Measurements from ENCODE around the gene SNRPN.
"Not testable (repeated sequence)": the region's sequence is repeated elsewhere in the genome, so short reads cannot be mapped to it uniquely, and the experiment has no call there.

The SNRPN gene

GRCh38 chr15:24954783-24955530 lies at the start of gene SNRPN, which contains the start of gene SNURF:
Gene SNRPN, plus strand, starts transcription at chr15:24954987. Its CDS starts 19,467 bp downstream, at chr15:24974454.
Gene SNURF, plus strand, starts transcription at chr15:24954987. Its CDS starts 62 bp downstream, at chr15:24955049.
- peak; percentile 79 for DNase-seq

- no peak for DNase-seq
Measured at GRCh38 chr15:24916305-24917009, 38.3 kb upstream of the SNRPN start.

- no peak for DNase-seq
Measured at GRCh38 chr15:24917431-24917830, 37.4 kb upstream of the SNRPN start.

GRCh38 chr15:24919446-24919845 lies 35.3 kb upstream of the SNRPN start:
- no peak for DNase-seq

- DNase-seq: not testable (repeated sequence)
Measured at GRCh38 chr15:24922781-24923180, 32.0 kb upstream of the SNRPN start.

GRCh38 chr15:24924153-24924552 lies 30.6 kb upstream of the SNRPN start:
- no peak for DNase-seq

GRCh38 chr15:24924621-24925020 lies 30.2 kb upstream of the SNRPN start:
- no peak for DNase-seq

- not testable (repeated sequence) for DNase-seq
Measured at GRCh38 chr15:24931874-24932732, 22.7 kb upstream of the SNRPN start.

- no peak for DNase-seq
Measured at GRCh38 chr15:24933716-24934115, 21.1 kb upstream of the SNRPN start.

- DNase-seq: not testable (repeated sequence)
Measured at GRCh38 chr15:24938224-24938623, 16.6 kb upstream of the SNRPN start.

- no peak for DNase-seq
Measured at GRCh38 chr15:24940236-24940635, 14.6 kb upstream of the SNRPN start.

GRCh38 chr15:24943361-24943760 lies 11.4 kb upstream of the SNRPN start:
- no peak for DNase-seq

- DNase-seq: no peak
Measured at GRCh38 chr15:24944954-24945353, 9.8 kb upstream of the SNRPN start.

GRCh38 chr15:24945711-24946110 lies 9.1 kb upstream of the SNRPN start:
- DNase-seq: no peak

GRCh38 chr15:24948495-24948894 lies 6.3 kb upstream of the SNRPN start:
- no peak for DNase-seq

GRCh38 chr15:24955531-24955921 lies 739 bp downstream of the SNRPN start:
- DNase-seq: peak; percentile 20

- peak; percentile 91 for DNase-seq
Measured at GRCh38 chr15:24956111-24956838, 1.5 kb downstream of the SNRPN start.

- DNase-seq: no peak
Measured at GRCh38 chr15:24957691-24958090, 2.9 kb downstream of the SNRPN start.

GRCh38 chr15:24961967-24962366 lies 7.2 kb downstream of the SNRPN start:
- no peak for DNase-seq

GRCh38 chr15:24962880-24963279 lies 8.1 kb downstream of the SNRPN start:
- DNase-seq: no peak

GRCh38 chr15:24966364-24967103 lies 11.7 kb downstream of the SNRPN start:
- no peak for DNase-seq

GRCh38 chr15:24971052-24971451 lies 16.3 kb downstream of the SNRPN start:
- no peak for DNase-seq

Data from NCI-H146 (cell line).